GM23338 (cell line): ENCODE results near the gene NHLRC4. TPM values are rescaled to one million over a fixed set of nuclear protein-coding genes. Genes with fewer than 3 reads are reported as not detected.

Experiments used
- ATAC-seq: fragments of 200-7000 bp; cut with Tn5 transposase; 3 replicates; pipeline ENCODE4 v1.9.1; 2020
- DNase-seq: peaks from one replicate; pipeline ENCODE4 v3.0.0-alpha.2; 2015; ENCODE audit warnings: low spot score
- H2AFZ ChIP-seq: fragments of 200-600 bp; sonication (generic); 2 replicates; pipeline ENCODE4 v1.8.0; 2016; ENCODE audit warnings: antibody characterized with exemption, mild to moderate bottlenecking, moderate library complexity
- H3F3A ChIP-seq: fragments of 200-600 bp; sonication (generic); replicated peaks from 2 replicates; pipeline ENCODE4 v1.8.0; 2017; ENCODE audit warnings: antibody characterized with exemption, mixed run types, low read depth
- H3K27ac ChIP-seq: fragments of 200-600 bp; sonication (generic); 2 replicates; pipeline ENCODE4 v1.6.1; 2016; ENCODE audit warnings: low read depth
- H3K27me3 ChIP-seq: fragments of 200-600 bp; sonication (generic); 2 replicates; pipeline ENCODE4 v1.8.0; 2016; ENCODE audit warnings: mild to moderate bottlenecking, mixed run types, moderate library complexity; ENCODE audit not compliant: insufficient read depth
- H3K36me3 ChIP-seq: fragments of 200-600 bp; sonication (generic); 2 replicates; pipeline ENCODE4 v1.8.0; 2016; ENCODE audit warnings: mild to moderate bottlenecking; ENCODE audit not compliant: insufficient read depth
- H3K4me1 ChIP-seq: fragments of 200-600 bp; sonication (generic); 2 replicates; pipeline ENCODE4 v1.8.0; 2016; ENCODE audit warnings: mild to moderate bottlenecking, moderate library complexity; ENCODE audit not compliant: insufficient read depth
- H3K4me2 ChIP-seq: fragments of 200-600 bp; sonication (generic); 2 replicates; pipeline ENCODE4 v1.7.1; 2017; ENCODE audit warnings: mixed run types
- H3K4me3 ChIP-seq: fragments of 200-600 bp; sonication (generic); 2 replicates; pipeline ENCODE4 v1.6.1; 2016; ENCODE audit warnings: mixed run types
- H3K79me2 ChIP-seq: fragments of 200-600 bp; sonication (generic); replicated peaks from 2 replicates; pipeline ENCODE4 v1.8.0; 2017; ENCODE audit warnings: mild to moderate bottlenecking; ENCODE audit not compliant: insufficient read depth
- H3K9me2 ChIP-seq: fragments of 200-600 bp; sonication (generic); 2 replicates; pipeline ENCODE4 v1.8.0; 2017; ENCODE audit not compliant: insufficient read depth
- H4K20me1 ChIP-seq: fragments of 200-600 bp; sonication (generic); replicated peaks from 2 replicates; pipeline ENCODE4 v1.8.0; 2017; ENCODE audit warnings: mild to moderate bottlenecking; ENCODE audit not compliant: insufficient read depth
- H3K27ac Mint-ChIP-seq: 2 replicates; pipeline ENCODE4 v1.8.0; 2020; ENCODE audit warnings: inconsistent platforms, mild to moderate bottlenecking, moderate library complexity, mixed read lengths
- H3K27me3 Mint-ChIP-seq: 3 replicates; pipeline ENCODE4 v1.8.0; 2022; ENCODE audit warnings: low read depth, mild to moderate bottlenecking, moderate library complexity, mixed read lengths, inconsistent platforms; ENCODE audit not compliant: insufficient read depth, poor library complexity
- H3K36me3 Mint-ChIP-seq: 3 replicates; pipeline ENCODE4 v1.8.0; 2021; ENCODE audit warnings: low read depth, mild to moderate bottlenecking, inconsistent platforms, moderate library complexity, mixed read lengths
- H3K4me1 Mint-ChIP-seq: 3 replicates; pipeline ENCODE4 v1.8.0; 2020; ENCODE audit warnings: mild to moderate bottlenecking, inconsistent platforms, mixed read lengths
- H3K4me3 Mint-ChIP-seq: 3 replicates; pipeline ENCODE4 v1.8.0; 2021; ENCODE audit warnings: moderate library complexity, mild to moderate bottlenecking, inconsistent platforms, mixed read lengths
- H3K9me3 Mint-ChIP-seq: 3 replicates; pipeline ENCODE4 v1.8.0; 2020; ENCODE audit warnings: moderate library complexity, mild to moderate bottlenecking, inconsistent platforms, mixed read lengths
- EZH2 ChIP-seq: fragments of 200-600 bp; sonication (generic); IDR thresholded peaks from one replicate; pipeline ENCODE4 v1.8.0; 2017; ENCODE audit warnings: antibody characterized with exemption, mild to moderate bottlenecking, low read depth; ENCODE audit not compliant: unreplicated experiment
- EZH2phosphoT487 ChIP-seq: fragments of 200-600 bp; sonication (generic); IDR thresholded peaks from one replicate; pipeline ENCODE4 v1.8.1; 2018; ENCODE audit warnings: antibody characterized with exemption; ENCODE audit not compliant: unreplicated experiment
- JUNB ChIP-seq: IDR thresholded peaks from one replicate; pipeline ENCODE4 v1.6.1; 2016; ENCODE audit warnings: antibody characterized with exemption; ENCODE audit not compliant: unreplicated experiment
- NANOG ChIP-seq: IDR thresholded peaks from 2 replicates; pipeline ENCODE4 v1.6.1; 2016; ENCODE audit warnings: antibody characterized with exemption, borderline replicate concordance
- POLR2AphosphoS5 ChIP-seq: IDR thresholded peaks from 2 replicates; pipeline ENCODE4 v1.6.1; 2016; ENCODE audit warnings: antibody characterized with exemption, low read depth
- ZNF114 ChIP-seq: fragments of 250-450 bp; sonication (Bioruptor Pico); IDR thresholded peaks from 2 replicates; pipeline ENCODE4 v1.5.0; 2020; ENCODE audit warnings: mild to moderate bottlenecking, moderate library complexity
- ZNF331 ChIP-seq: fragments of 250-450 bp; sonication (Bioruptor Pico); IDR thresholded peaks from 2 replicates; pipeline ENCODE4 v1.5.0; 2020; ENCODE audit warnings: low read depth, mild to moderate bottlenecking, moderate library complexity
- ZNF462 ChIP-seq: fragments of 250-450 bp; sonication (Bioruptor Pico); IDR thresholded peaks from 2 replicates; pipeline ENCODE4 v1.5.0; 2020; ENCODE audit warnings: mild to moderate bottlenecking, moderate library complexity
- polyA plus RNA-seq: library from polyadenylated mRNA; unstranded; fragments of >200 nt; fragmentation: Nextera tagmentation; extraction: Ambion mirVana; gene quantifications from 2 replicates; pipeline ENCODE4 v1.2.1, GENCODE V29; 2016
- total RNA-seq: library from RNA; depleted of rRNA; stranded (reverse); fragments of >200 nt; shearing (Covaris generic); gene quantifications from 2 replicates; pipeline ENCODE4 v1.2.3, GENCODE V29; 2014
- TF ChIP-seq, protein P1 (sequence below): IDR thresholded peaks from 2 replicates; pipeline ENCODE4 v1.6.1; 2016; ENCODE audit warnings: antibody characterized with exemption
- TF ChIP-seq, protein P2 (sequence below), 2 experiments: fragments of 200-600 bp in 1 of 2; sonication (generic) in 1 of 2; conservative IDR thresholded peaks; 2 replicates each; pipeline versions ENCODE4 v1.5.1 to v1.6.1; 2016 to 2017; ENCODE audit warnings: antibody characterized with exemption in 2 of 2, low read depth in 2 of 2, mild to moderate bottlenecking in 2 of 2, moderate library complexity in 1 of 2

NHLRC4 gene
- total and polyA plus RNA-seq, 2 experiments from 2014 or later = 0.47 to 0.80 TPM

GRCh38 chr16:566475-567372 is at the start of gene NHLRC4 (continued):
- no peak for TF ChIP-seq NANOG

DNA sequence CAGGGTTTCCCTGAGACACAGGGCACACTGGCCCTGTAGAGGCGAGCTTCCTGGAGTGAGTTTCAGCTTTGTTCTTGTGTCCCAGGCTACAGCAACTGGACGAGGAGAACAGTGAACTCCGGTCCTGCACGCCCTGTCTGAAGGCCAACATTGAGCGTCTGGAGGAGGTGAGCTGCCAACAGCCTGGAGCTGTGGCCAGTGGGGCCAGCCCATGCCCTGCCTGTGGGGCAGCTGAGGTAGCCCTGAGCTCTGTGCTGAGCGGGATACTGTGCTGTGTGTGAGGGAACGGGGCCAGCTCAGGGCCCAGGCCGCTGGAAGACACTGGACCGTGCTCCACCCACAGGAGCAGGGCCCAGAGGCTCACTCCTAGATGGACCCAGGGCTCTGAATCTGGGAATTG is 47.9 kb upstream of the NHLRC4 start:
- Mint-ChIP-seq H3K27me3 (peaks cover 14% of the 10 kb centered on the region), H3K27ac (no peak overlapping the region), H3K36me3 (peaks cover 14% of the 10 kb centered on the region), H3K4me3 (no peak overlapping the region), H3K9me3 (no peaks in the 10 kb centered on the region), H3K4me1 (0 out of 3 replicates have a peak, but pooled peaks cover 2% of the 10 kb centered on the region)
- no peak overlapping the region for H3K27ac ChIP-seq
- no peaks in the 10 kb centered on the region for H3K9me2 ChIP-seq
- H3K4me3 ChIP-seq = no peak overlapping the region
- no peaks in the 10 kb centered on the region for H3K4me1 ChIP-seq
- DNase-seq (no peak), ATAC-seq (no peak)
- no peaks in the 10 kb centered on the region for H3K27me3 ChIP-seq
- no peak overlapping the region for H3K4me2 ChIP-seq
- H3K79me2 ChIP-seq = no peaks in the 10 kb centered on the region
- H3K36me3 ChIP-seq = no peaks in the 10 kb centered on the region
- no peaks in the 10 kb centered on the region for H4K20me1 ChIP-seq
- TF ChIP-seq JUNB (no peak), EZH2 (no peak)
- no peak overlapping the region for H2AFZ ChIP-seq
- no peaks in the 10 kb centered on the region for H3F3A ChIP-seq

DNA sequence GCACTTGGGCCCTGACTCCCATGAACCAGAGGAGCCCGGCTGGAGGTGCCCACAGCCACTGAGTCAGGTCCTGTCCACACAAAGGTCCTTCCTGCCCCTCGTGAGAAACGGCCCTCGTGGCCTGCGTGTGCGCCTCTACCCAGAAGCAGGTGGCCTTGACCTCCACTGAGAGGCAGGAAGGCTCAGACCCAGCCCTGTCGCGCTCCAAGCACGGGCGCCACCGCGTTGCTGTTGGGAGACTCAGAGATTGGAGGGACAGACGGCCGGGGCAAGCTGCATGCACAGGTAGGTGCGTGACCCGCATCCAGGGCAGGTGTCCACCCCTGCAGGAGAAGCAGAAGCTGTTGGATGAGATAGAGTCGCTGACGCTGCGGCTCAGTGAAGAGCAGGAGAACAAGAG is 47.4 kb upstream of the NHLRC4 start:
- Mint-ChIP-seq H3K36me3 (peaks cover 11% of the 10 kb centered on the region), H3K4me1 (0 out of 3 replicates have a peak, but pooled peaks cover 2% of the 10 kb centered on the region), H3K27me3 (peaks cover 12% of the 10 kb centered on the region), H3K27ac (no peak overlapping the region), H3K9me3 (no peaks in the 10 kb centered on the region), H3K4me3 (no peak overlapping the region)
- ATAC-seq (no peak), DNase-seq (no peak)
- Histone ChIP-seq H3F3A (no peaks in the 10 kb centered on the region), H3K4me1 (no peaks in the 10 kb centered on the region), H3K9me2 (no peaks in the 10 kb centered on the region), H4K20me1 (no peaks in the 10 kb centered on the region), H3K36me3 (no peaks in the 10 kb centered on the region), H2AFZ (no peak overlapping the region), H3K4me2 (no peak overlapping the region), H3K79me2 (no peaks in the 10 kb centered on the region), H3K4me3 (no peak overlapping the region), H3K27me3 (no peaks in the 10 kb centered on the region), H3K27ac (no peak overlapping the region)
- TF ChIP-seq JUNB (no peak), ZNF114 (CRISPR knock-in tag) (no peak), EZH2phosphoT487 (no peak), POLR2AphosphoS5 (no peak), EZH2 (no peak), ZNF331 (CRISPR knock-in tag) (no peak), ZNF462 (no peak)
- TF ChIP-seq, protein P1, sequence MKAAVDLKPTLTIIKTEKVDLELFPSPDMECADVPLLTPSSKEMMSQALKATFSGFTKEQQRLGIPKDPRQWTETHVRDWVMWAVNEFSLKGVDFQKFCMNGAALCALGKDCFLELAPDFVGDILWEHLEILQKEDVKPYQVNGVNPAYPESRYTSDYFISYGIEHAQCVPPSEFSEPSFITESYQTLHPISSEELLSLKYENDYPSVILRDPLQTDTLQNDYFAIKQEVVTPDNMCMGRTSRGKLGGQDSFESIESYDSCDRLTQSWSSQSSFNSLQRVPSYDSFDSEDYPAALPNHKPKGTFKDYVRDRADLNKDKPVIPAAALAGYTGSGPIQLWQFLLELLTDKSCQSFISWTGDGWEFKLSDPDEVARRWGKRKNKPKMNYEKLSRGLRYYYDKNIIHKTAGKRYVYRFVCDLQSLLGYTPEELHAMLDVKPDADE = no peak
- TF ChIP-seq, protein P2, sequence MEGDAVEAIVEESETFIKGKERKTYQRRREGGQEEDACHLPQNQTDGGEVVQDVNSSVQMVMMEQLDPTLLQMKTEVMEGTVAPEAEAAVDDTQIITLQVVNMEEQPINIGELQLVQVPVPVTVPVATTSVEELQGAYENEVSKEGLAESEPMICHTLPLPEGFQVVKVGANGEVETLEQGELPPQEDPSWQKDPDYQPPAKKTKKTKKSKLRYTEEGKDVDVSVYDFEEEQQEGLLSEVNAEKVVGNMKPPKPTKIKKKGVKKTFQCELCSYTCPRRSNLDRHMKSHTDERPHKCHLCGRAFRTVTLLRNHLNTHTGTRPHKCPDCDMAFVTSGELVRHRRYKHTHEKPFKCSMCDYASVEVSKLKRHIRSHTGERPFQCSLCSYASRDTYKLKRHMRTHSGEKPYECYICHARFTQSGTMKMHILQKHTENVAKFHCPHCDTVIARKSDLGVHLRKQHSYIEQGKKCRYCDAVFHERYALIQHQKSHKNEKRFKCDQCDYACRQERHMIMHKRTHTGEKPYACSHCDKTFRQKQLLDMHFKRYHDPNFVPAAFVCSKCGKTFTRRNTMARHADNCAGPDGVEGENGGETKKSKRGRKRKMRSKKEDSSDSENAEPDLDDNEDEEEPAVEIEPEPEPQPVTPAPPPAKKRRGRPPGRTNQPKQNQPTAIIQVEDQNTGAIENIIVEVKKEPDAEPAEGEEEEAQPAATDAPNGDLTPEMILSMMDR (conservative IDR thresholded peaks at IDR 0.05; ENCODE audit: low read depth in 2 of 2) = no peak
